Progenitor cell of endocrine pancreas (in vitro differentiated cells): ENCODE measurements around the gene ARHGEF28. TPM values are rescaled to one million over a fixed set of nuclear protein-coding genes. Genes with fewer than 3 reads are reported as not detected.

Experiments
- DNase-seq: peaks from one replicate; pipeline ENCODE4 v3.0.0; 2021; ENCODE audit warnings: low spot score; ENCODE audit not compliant: unreplicated experiment
- H3K27ac Mint-ChIP-seq: 2 replicates; pipeline ENCODE4 v1.8.0; 2021; ENCODE audit warnings: mild to moderate bottlenecking, moderate library complexity, mixed read lengths
- H3K27me3 Mint-ChIP-seq: 2 replicates; pipeline ENCODE4 v1.8.0; 2021; ENCODE audit warnings: mixed read lengths
- H3K36me3 Mint-ChIP-seq: 2 replicates; pipeline ENCODE4 v1.8.0; 2022; ENCODE audit warnings: mixed read lengths; ENCODE audit not compliant: insufficient read depth
- H3K4me1 Mint-ChIP-seq: 2 replicates; pipeline ENCODE4 v1.8.0; 2021; ENCODE audit warnings: low read depth, mixed read lengths
- H3K4me3 Mint-ChIP-seq: 2 replicates; pipeline ENCODE4 v1.8.0; 2021; ENCODE audit warnings: low read depth, mild to moderate bottlenecking, moderate library complexity, mixed read lengths
- H3K9me3 Mint-ChIP-seq: 2 replicates; pipeline ENCODE4 v1.8.0; 2021; ENCODE audit warnings: low read depth, mixed read lengths
- total RNA-seq: library from RNA; stranded (reverse); gene quantifications from 2 replicates; pipeline ENCODE4 v1.2.1, GENCODE V29; 2021
- TF ChIP-seq, protein P1 (sequence below): fragments of 200-600 bp; sonication (generic); IDR thresholded peaks from one replicate; pipeline ENCODE4 v1.5.0; 2021; ENCODE audit warnings: antibody characterized with exemption, mild to moderate bottlenecking; ENCODE audit not compliant: unreplicated experiment

ARHGEF28 gene
- total RNA-seq, 1 donor from 2014 or later, result 15.0 TPM

DNA sequence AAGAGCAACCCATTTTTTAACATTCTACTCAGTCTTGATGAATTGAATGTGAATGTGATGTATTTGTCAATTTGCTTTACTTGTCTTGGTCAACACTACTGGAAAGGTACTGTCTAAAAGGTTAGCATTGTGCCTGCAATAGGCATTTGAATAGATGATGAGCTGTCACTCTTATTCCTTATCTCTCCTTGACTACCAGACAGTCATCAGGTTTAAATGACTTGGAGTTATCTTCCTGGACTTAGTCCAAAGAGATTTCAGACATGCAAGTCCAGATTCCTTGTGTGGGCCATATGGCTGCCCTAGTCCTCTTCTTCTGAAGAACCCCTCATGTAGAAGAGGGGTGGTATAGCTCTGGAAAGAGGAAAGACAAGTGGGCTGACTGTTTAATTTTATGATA, 4.8 kb downstream of the ARHGEF28 start:
- Mint-ChIP-seq H3K4me1 (peaks cover 4% of the 10 kb centered on the region), H3K4me3 (no peak overlapping the region), H3K27ac (no peak overlapping the region), H3K9me3 (no peaks in the 10 kb centered on the region), H3K36me3 (no peaks in the 10 kb centered on the region), H3K27me3 (peaks cover 71% of the 10 kb centered on the region)
- TF ChIP-seq, protein P1, sequence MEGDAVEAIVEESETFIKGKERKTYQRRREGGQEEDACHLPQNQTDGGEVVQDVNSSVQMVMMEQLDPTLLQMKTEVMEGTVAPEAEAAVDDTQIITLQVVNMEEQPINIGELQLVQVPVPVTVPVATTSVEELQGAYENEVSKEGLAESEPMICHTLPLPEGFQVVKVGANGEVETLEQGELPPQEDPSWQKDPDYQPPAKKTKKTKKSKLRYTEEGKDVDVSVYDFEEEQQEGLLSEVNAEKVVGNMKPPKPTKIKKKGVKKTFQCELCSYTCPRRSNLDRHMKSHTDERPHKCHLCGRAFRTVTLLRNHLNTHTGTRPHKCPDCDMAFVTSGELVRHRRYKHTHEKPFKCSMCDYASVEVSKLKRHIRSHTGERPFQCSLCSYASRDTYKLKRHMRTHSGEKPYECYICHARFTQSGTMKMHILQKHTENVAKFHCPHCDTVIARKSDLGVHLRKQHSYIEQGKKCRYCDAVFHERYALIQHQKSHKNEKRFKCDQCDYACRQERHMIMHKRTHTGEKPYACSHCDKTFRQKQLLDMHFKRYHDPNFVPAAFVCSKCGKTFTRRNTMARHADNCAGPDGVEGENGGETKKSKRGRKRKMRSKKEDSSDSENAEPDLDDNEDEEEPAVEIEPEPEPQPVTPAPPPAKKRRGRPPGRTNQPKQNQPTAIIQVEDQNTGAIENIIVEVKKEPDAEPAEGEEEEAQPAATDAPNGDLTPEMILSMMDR, result no peak
- no peak for DNase-seq

DNA sequence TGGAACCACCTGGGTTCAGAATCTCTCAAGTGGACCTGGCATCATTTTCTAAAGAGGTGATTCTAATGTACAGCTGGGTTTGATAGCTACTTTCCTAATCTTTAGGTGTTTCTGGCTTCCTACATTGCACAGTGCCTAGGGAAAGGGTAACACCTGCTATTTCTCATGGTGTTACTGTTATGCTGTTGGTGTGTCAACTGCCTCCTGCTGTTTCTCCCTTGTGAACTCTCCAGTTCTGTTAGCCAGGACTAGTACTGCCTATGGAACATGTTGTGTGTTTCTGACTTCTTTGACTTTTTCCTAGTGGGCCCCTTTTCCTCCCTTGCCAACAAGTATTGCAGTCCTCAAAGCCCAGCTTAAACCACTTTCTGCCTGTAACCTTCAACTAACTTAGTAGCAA, 5.5 kb downstream of the ARHGEF28 start:
- Mint-ChIP-seq H3K27me3 (peaks cover 78% of the 10 kb centered on the region), H3K4me1 (peaks cover 4% of the 10 kb centered on the region), H3K9me3 (no peaks in the 10 kb centered on the region), H3K27ac (no peak overlapping the region), H3K4me3 (no peak overlapping the region), H3K36me3 (no peaks in the 10 kb centered on the region)
- TF ChIP-seq, protein P1, result no peak
- DNase-seq, result no peak

DNA sequence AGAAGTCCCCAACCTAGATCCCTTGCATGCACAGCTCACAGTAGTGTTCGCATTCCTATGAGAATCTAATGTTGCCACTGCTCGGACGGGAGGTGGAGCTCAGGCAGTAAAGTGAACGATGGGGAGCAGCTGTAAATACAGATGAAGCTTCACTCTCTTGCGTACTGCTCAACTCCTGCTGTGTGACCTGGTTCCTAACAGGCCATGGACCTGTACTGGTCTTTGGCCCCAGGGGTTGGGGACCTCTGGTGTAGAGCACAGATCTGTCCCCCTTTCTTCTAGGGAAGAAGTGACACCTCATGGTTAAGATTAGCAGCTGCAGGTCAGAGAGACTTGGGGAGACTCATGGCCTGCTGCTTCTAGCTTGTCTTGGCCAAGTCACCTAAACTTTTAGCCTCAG, 7.1 kb downstream of the ARHGEF28 start:
- Mint-ChIP-seq H3K27ac (no peak overlapping the region), H3K36me3 (no peaks in the 10 kb centered on the region), H3K4me1 (peaks cover 4% of the 10 kb centered on the region), H3K27me3 (peaks cover 70% of the 10 kb centered on the region), H3K4me3 (no peak overlapping the region), H3K9me3 (no peaks in the 10 kb centered on the region)
- TF ChIP-seq, protein P1, result no peak
- DNase-seq, result no peak

DNA sequence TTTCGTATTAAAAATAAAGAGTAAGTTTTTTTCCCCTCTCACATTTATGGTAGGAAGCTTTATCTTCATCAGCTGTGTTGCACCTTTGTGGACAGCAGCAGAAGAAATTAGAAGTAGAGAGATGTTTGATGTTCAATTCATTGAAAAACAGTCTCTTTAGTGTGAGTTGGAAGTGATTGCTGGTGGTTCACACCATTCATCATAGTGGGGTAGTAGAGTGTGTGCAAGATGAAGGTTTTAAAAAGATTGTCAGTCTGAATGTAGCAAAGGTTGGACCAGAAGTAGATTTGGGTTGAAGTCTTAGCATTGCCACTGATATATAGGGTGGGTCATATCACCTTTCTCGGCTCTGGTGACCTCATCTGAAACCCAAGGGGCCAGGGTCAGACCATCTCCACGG, 10.4 kb downstream of the ARHGEF28 start:
- Mint-ChIP-seq H3K4me1 (peaks cover 9% of the 10 kb centered on the region), H3K36me3 (no peaks in the 10 kb centered on the region), H3K9me3 (no peaks in the 10 kb centered on the region), H3K27ac (no peak overlapping the region), H3K27me3 (peaks cover 39% of the 10 kb centered on the region), H3K4me3 (no peak overlapping the region)
- TF ChIP-seq, protein P1, result no peak
- DNase-seq, result no peak

DNA sequence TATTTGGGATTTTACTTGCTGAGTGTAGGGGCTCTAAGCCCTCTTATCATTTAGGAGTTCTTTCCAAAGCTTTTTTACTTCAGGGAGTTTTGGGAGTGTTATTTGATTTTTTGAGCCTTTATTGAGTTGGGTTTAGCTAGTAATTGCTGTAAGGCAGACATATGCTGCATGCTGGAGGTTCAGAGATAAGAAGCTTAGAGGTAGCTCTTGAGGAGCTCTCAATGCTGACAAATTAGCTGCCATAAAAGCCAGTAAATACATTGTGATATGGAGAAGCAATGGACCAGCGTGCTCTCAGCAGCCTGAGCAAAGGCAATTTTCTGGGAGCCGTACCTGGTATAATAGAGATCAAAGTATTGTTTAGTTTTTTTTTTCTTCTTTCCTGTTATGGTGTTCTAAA, 11.6 kb downstream of the ARHGEF28 start:
- Mint-ChIP-seq H3K4me1 (peaks cover 20% of the 10 kb centered on the region), H3K27ac (no peak overlapping the region)
- no peak for DNase-seq

More for the DNA sequence above, 11.6 kb downstream of the ARHGEF28 start:
- H3K27me3 Mint-ChIP-seq, result peaks cover 33% of the 10 kb centered on the region
- no peak overlapping the region for H3K4me3 Mint-ChIP-seq
- TF ChIP-seq, protein P1, result no peak
- H3K9me3 Mint-ChIP-seq, result no peaks in the 10 kb centered on the region
- no peaks in the 10 kb centered on the region for H3K36me3 Mint-ChIP-seq
